Peyer's patch (tissue), 4 donors: ENCODE measurements around the gene WNT3A.

ENCODE experiments used
- CTCF ChIP-seq, 6 experiments: fragments of 450-650 bp in 4 of 6; fragments of 200-600 bp in 2 of 6; sonication (generic) in 1 of 6; IDR thresholded peaks; one replicate each; pipeline ENCODE4 v1.5.1; 2017 to 2019; ENCODE audit warnings: antibody characterized with exemption in 6 of 6, mild to moderate bottlenecking in 3 of 6, moderate library complexity in 1 of 6
- POLR2A ChIP-seq, 2 donors: fragments of 450-650 bp; IDR thresholded peaks; one replicate each; pipeline ENCODE4 v1.5.1; 2017; ENCODE audit warnings: antibody characterized with exemption in 2 of 2, mild to moderate bottlenecking in 2 of 2, moderate library complexity in 2 of 2

DNA sequence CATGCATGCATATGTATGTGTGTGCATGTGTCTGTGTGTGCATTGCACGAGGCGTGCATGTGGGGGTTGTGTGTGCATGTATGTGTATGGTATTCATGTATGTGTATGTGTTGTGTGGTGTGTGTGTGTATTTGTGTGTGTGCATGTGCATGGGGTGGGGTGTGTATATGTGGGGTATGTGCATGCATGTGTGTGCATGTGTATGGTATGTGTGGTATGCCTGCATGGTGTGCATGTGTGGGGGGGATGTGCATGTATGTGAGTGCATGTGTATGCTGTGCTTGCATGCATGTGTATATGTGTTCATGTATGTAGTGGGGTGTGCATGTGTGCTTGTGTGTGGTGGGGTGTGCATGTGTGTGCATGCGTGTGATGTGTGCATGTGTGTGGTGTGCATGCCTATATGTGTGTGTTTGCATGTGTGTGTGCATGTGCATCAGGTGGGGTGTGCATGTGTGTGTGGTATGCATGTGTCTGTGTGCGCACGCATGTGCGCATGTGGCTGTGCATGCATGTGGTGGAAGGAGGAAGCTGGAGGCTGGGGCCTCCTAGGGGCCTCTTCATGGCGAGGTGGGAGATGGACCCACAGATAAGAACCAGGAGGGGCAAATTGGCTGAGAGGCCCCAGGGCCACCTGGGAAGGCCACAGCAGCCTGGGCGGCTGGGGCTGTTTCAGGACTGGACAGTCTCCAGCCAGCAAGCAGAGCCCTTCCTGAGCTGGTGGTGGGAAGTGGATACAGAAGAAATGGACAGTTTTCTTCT is 39.8 kb downstream of the WNT3A start:
- TF ChIP-seq POLR2A (IDR thresholded peaks at IDR 0.05) (no peak), CTCF (IDR thresholded peaks at IDR 0.05) (no peak)
